Fibroblast of mammary gland (primary cell): ENCODE data around the gene MYL7.

Experiments used
- DNase-seq: peaks from one replicate; pipeline ENCODE4 v3.0.0-alpha.2; 2010; ENCODE audit warnings: low read depth
- H3K4me3 ChIP-seq: 2 replicates; pipeline ENCODE4 v1.5.1; 2011; ENCODE audit warnings: low read depth, mild to moderate bottlenecking, low read length, moderate library complexity; ENCODE audit not compliant: control insufficient read depth
- CTCF ChIP-seq: conservative IDR thresholded peaks from 2 replicates; pipeline ENCODE4 v1.5.1; 2011; ENCODE audit warnings: low read depth, low read length, inconsistent platforms; ENCODE audit not compliant: control insufficient read depth, insufficient read depth

MYL7 gene

GRCh38 chr7:44145969-44146911 lies 5.1 kb upstream of the MYL7 start:
- peak; percentile 31 for DNase-seq
- TF ChIP-seq CTCF = no peak
- peak overlapping the region; percentile 36 for H3K4me3 ChIP-seq

GRCh38 chr7:44145479-44145968 lies 4.4 kb upstream of the MYL7 start:
- DNase-seq = no peak
- peak overlapping the region; percentile 36 for H3K4me3 ChIP-seq
- TF ChIP-seq CTCF = no peak

GRCh38 chr7:44144968-44145478 lies 3.9 kb upstream of the MYL7 start:
- no peak for DNase-seq
- H3K4me3 ChIP-seq = no peak overlapping the region
- no peak for TF ChIP-seq CTCF

GRCh38 chr7:44144426-44144967 lies 3.4 kb upstream of the MYL7 start:
- DNase-seq = no peak
- TF ChIP-seq CTCF = no peak
- no peak overlapping the region for H3K4me3 ChIP-seq

GRCh38 chr7:44143646-44144250 lies 2.6 kb upstream of the MYL7 start:
- TF ChIP-seq CTCF = no peak
- H3K4me3 ChIP-seq = no peak overlapping the region
- DNase-seq = no peak

GRCh38 chr7:44142028-44142427 lies 896 bp upstream of the MYL7 start:
- no peak for TF ChIP-seq CTCF
- DNase-seq = no peak
- no peak overlapping the region for H3K4me3 ChIP-seq
